Measurements from ENCODE around the gene SRGAP3.
"Not testable (repeated sequence)": the region's sequence is repeated elsewhere in the genome, so short reads cannot be mapped to it uniquely, and the experiment has no call there.

SRGAP3 gene

DNA sequence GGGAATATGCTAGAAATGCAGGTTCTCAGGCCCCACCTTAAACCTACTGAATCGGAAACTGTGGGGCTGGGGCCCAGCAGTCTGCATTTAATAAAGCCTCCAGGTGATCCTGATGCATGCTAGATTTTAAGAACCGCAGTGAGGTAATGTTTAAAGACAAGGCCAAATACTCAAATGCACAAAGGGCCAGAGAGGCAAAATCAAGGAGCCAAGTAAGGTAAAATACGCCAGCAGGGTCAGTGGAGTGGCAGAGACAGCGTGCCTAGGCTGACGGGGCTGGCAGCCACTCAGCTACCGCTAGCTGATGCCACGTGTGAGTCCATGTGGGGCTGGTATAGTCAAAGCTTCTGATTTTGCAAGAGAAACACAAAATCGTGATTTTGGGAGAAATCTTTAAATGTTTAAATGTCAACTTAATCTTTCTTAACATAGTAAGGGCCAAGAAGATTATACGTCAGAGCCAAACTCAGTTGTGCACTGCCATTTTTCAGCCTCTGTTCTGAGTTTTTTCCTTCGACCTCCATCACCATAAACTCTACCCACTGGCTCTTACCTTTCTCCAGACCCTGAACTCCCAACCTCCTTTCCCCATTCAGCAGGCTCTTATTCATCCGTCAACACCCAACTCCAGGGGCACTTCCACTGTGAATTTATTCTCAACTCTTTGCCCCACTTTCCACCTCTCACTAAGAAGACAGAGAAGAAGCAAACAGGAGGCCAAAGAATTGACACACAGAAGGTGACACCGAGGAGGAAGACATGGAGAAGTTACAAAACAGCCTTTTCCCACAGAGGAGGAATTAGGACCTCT is 149.5 kb downstream of the SRGAP3 start:
- in situ Hi-C loops (cut with HindIII; ENCODE audit: low sequenced_read_pairs): no loop called here

DNA sequence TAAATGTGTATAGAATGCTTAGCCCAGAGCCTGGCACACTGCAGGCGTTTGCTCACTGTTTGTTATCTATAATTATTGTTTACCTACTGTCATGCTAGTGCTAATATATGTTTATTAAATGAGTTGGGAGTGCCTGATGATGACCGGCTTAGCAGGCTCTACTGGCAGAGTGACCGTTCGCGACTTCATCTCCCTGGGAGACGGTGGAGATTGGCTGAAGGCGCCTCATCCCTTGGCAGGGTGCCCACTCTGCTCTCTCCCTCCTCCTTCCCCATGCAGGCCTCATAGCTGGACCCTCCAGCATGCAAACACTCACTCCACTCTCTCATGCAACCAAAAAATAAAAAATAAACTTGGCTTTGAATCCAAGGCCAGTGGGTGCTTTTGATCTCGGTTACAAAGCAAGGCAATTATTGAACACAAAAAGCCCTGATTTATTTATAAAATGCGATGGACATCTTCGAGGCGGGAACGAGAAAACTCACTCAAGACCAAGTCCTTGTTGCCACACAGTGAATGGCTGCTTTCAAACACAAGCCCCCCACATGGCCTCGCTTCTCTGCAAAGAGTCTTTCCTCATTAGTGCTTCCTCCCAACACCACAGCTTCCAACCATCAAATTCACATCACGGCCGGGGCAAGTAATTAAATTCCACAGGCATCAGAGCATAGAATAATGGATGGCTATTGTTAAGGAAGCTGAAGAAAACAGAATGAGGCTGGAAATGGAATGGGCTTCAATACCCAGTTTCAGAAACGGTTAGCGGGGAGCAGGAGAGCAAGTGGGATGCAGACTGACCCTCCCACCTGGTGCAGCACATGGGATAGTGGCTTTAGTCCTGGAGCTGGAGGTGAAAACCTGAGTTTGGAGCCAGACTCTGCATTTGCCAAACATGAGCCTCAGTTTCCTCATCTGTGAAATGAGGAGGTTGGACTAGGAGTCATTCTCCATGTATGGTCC is 150.4 kb downstream of the SRGAP3 start:
- in situ Hi-C loops (cut with HindIII; ENCODE audit: low sequenced_read_pairs): no loop called here

DNA sequence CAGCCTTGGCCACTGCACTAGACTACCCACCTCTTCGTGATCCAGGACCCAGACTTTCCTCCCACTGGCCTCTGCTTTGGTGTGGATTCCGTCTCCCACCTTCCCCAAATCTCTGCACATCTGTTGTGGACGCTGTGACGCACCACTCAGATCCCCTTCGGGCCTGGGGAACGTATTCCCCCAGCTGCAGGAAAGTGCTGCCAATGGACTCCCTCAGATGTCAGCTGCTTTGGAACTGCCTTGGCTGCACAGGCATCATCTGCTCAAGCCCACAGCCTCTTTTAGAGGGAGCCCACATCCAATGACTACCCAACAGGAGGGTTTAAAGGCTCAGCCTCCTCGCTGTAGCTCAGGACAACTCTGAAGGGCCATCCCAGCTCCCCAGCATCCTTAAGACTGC is 152.0 kb downstream of the SRGAP3 start:
- in situ Hi-C loops (cut with HindIII; ENCODE audit: low sequenced_read_pairs): no loop called here

DNA sequence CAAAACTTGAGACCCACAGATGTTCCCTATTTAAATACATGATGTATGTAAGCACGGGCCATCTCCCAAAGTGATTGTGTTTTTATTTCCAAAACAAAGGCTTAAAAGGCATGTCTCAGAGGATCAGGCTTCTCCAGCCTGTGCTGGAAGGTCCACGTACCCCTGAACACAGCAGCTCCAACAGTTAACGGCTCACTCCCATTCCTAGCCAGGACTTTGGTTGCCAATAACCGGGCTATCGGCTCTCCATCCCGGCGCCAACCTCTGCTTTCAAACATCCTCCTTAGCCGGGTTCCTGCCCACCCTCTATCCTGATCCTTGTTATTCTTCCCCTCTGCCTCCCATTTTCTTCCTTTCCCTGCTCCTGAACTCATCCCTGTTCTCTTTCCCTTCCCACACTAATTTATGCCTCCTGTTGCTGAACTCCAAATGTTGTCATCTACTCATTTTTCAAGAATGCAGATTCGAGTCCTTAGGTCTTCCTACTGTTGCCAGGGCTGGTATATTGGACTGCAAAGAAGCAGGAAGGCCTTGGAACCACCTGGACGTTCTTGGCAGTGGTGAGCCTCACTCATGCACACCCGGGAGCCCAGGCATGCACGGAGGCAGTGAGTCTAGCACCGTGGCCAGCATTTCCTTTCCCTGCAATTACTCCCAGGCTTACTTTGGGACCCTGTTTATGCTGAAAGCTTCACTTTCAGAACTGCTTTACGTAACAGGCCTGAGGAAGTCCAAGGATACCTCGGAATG is 157.8 kb downstream of the SRGAP3 start:
- in situ Hi-C loops (cut with HindIII; ENCODE audit: low sequenced_read_pairs): no loop called here

DNA sequence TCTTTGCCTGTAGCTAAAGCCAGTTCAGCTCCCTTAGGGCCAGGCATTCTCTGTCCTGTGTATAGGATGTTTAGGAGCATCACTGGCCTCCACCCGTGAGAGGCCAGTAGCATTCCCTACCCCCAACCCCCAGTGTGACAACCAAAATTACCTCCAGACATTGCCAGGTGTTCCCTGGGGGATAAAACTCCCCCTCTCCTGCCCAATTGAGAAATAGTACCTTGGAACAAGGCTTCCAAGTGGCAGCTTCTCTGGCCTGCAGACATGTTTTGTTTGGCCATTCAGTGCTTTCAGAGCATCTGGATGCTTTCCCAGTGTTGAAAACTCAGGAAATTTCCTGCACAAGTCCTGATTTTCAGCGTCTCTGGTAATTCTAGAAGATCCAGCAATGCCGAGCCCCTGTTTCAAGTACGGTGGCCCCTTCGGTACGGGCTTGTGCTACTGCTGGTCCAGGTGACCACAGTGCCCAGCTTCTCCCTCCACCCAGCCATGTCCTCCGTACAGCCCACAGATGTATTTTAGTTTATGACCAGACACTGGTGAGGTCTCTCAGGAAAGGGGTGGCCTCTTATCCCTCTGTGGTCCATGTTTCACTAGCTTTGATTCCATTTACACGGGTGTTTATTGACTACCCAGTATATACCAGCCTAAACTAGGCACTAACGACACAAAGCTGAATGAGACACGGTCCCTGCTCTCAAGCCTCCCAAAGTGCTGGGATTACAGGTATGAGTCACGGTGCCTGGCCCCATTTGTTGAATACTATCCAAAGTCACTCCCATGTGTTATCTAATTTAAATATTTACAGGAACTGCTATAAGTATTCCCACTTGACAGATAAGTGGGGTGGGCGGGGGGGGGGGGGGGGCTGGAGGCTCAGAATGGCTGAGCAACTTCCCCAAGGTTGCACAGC is 160.7 kb downstream of the SRGAP3 start:
- in situ Hi-C loops (cut with HindIII; ENCODE audit: low sequenced_read_pairs): no loop called here

DNA sequence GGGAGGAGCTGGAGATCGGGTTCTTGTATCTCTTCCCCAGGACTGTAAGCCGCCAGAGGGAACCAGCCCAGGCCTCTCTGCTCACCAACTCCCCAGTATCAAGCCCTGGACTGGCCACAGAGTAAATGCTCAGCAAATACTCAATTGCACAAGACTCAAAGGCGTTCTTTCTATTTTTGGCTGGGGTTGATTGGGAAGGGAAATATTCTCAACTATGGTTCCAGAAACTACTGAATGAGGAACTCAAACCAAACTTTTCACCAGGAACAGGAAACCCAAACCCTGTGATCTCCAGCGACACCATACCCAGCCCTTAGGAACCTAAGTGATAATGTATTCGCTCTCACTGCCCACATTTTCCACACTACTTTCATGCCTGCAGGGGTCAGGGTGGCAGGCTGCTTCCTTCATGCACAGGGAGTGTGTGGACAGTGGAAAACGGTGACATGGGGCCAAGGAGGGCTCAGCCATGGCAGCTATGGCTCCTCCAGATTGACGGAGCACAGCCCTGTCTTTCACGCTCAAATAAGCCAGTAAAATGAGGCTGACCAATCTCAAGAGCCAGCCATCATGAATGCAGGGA is 161.5 kb downstream of the SRGAP3 start:
- in situ Hi-C loops (cut with HindIII; ENCODE audit: low sequenced_read_pairs): no loop called here

DNA sequence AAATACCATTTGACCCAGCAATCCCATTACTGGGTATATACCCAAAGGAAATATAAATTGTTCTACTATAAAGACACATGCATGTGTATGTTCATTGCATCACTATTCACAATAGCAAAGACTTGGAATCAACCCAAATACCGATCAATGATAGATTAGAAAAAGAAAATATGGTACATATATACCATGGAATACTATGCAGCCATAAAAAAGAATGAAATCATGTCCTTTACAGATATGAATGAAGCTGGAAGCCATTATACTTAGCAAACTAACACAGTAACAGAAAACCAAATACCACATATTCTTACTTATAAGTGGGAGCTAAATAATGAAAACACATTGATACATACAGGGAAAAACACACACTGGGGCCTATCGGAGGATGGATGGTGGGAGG is 164.0 kb downstream of the SRGAP3 start:
- in situ Hi-C loops (cut with HindIII; ENCODE audit: low sequenced_read_pairs): not testable (repeated sequence)

DNA sequence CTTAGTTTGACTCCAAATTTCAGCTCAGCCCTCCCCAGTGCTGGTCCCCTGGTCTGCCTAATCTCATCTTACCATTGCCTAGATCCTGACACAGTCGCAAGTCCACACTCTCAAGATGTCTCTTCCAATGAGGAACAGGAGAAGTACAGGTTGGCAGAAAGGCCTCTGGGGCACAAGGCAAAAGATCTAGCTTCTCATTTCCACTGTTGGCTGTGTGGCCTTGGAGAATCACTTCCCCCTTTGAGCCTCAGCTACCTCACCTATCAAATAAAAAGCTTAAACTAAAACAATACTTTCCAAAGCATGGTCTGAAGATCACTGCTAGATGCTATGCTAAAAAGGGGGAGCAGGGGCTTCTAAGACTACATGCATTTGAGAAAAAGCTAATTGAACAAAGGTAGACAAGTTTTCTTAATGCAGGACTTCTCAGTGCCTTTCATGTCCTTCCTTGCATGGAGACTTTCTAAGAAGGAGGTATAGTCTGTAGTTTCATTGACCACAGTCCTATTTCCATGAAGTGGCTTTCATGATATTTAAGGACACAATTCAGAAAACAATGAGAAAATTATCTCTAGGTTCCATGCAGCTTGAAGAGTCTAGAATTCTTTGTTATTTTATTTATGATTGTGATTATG is 168.1 kb downstream of the SRGAP3 start:
- in situ Hi-C loops (cut with HindIII; ENCODE audit: low sequenced_read_pairs): no loop called here

DNA sequence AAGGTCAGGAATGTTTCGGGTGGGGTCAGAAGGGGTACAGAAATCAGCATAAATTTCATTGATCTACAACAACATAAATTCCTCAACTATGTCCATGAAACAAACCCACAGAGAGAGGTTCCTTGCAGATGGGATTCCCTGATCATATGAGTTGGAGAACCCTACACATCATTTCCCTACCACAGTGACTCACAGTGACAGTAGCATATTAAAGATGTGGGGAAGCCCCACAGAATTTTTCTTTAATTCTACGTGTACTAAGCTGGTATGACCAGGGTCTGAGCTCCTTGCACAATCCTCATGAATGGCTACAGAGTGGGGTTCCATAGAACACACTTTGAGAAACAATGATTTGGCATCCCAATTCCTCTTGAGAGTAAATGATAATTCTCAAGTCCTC is 169.3 kb downstream of the SRGAP3 start:
- in situ Hi-C loops (cut with HindIII; ENCODE audit: low sequenced_read_pairs): no loop called here

DNA sequence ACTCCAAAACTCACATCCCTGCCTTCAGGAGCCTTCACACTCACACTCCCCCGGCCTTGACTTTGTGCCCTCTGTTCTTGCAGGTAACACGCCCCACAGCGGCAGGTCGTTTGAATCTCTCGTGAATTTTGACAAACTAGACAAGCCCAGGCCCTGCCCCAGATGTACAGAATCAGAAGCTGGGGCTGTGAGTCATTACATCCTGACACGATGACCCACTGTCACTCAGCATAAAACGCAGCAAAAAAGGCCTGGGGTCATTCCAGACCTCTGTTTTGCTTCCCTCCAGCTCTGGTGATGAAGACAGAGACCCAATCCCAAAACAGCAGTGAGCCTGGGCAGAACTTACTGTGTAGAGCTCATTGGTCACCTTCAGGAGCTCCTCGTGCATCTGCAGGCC is 169.8 kb downstream of the SRGAP3 start:
- in situ Hi-C loops (cut with HindIII; ENCODE audit: low sequenced_read_pairs): no loop called here

DNA sequence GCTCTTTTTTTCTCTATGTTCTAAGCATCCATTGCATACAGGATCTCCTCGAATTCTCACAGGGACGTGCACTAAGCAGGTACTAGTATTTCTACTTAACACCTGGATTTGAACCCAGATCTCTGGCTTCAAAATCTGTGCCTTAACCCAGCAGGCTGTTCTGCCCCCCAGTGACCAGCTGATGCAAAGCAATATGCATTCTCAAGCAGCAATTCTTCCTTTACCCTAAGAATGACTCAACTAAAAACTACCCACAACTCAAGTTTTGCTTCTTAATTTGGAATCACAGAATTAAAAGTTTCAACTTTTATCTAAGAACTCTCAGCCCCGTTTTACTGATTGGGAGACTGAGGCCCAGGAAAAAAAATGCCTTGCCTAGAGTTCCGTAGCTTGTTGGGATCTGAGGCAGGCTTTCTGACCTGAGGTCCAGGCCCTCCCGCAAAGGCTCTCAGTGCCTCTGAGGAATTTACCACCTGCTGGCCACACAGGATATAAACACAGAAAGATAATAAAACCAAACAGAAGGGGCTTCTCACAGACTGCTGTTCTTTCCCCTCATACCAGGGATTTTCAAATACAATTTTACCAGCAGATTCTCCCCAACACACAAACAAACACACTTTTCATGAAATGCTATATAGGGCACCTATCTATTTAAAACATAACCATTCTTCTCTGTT is 170.7 kb downstream of the SRGAP3 start:
- in situ Hi-C loops (cut with HindIII; ENCODE audit: low sequenced_read_pairs): no loop called here

DNA sequence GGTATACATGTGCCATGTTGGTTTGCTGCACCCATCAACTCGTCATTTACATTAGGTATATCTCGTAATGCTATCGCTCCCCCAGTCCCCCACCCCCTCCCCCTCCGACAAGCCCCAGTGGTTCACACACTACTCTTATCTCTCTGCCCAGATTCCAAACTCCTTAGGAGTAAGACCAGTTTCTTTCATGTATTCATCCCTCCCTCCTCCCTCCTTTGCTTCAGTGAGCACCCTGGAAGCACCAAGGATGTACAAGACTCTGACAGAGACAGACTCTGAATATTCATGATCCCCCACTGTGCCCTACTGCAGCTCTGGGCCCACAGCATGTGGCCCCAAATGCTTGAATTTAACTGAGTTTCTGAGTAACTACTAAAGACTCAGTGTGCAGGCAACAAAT is 172.4 kb downstream of the SRGAP3 start:
- in situ Hi-C loops (cut with HindIII; ENCODE audit: low sequenced_read_pairs): no loop called here

DNA sequence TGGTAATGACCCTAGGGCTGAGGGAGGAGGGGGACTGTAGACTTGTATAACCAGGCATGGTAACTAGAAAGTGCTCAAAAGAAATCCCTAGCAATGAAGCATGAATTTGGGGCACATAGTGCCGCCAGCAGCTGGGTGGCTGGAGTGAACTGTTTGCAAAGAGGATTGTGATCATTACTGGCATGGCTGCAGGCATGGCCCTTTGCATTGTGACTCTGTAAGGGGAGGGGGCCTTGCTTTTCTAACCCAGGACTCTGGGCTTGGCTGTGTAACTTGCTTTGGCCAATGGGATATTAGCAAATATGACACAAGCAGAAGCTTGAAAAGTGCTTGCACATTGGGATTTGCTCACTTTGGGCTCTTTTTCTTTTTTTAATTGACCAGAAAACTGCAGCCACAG is 173.7 kb downstream of the SRGAP3 start:
- in situ Hi-C loops (cut with HindIII; ENCODE audit: low sequenced_read_pairs): no loop called here

DNA sequence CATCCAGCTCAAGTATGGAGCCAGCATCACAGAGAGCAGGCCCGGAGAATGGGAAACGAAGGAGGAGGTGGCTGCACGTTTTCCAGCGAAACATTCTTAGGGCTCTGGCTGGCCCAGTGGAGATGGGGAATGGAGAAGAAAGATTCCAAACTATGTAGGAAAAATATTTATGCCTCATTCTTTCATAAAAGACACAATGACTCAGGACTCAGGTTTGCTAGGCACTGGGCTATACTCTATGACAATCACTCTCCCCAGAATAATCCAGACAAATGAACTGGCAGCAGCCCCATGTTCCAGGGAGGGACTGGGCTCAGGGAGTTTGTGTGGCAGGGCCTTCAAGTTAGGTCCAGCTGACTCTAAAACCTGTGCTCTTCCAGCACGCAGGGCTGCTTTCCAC is 175.4 kb downstream of the SRGAP3 start:
- in situ Hi-C loops (cut with HindIII; ENCODE audit: low sequenced_read_pairs): no loop called here

DNA sequence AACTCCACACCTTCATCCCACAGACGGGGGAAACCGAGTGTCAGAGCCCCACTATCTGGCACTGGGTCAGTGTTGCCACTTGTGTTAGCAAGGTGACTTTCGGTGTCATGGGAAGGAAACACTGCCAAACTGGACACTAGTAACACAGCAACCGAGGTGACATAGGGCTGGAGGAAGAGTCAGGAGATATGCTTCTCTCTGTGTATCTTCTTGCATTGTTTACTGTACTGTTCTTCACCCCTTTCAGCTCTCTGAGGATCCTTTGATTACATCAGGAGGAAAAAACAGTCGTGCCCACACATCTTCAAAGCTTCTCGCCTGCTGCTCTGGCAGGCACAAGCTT is 176.8 kb downstream of the SRGAP3 start:
- in situ Hi-C loops (cut with HindIII; ENCODE audit: low sequenced_read_pairs): no loop called here

DNA sequence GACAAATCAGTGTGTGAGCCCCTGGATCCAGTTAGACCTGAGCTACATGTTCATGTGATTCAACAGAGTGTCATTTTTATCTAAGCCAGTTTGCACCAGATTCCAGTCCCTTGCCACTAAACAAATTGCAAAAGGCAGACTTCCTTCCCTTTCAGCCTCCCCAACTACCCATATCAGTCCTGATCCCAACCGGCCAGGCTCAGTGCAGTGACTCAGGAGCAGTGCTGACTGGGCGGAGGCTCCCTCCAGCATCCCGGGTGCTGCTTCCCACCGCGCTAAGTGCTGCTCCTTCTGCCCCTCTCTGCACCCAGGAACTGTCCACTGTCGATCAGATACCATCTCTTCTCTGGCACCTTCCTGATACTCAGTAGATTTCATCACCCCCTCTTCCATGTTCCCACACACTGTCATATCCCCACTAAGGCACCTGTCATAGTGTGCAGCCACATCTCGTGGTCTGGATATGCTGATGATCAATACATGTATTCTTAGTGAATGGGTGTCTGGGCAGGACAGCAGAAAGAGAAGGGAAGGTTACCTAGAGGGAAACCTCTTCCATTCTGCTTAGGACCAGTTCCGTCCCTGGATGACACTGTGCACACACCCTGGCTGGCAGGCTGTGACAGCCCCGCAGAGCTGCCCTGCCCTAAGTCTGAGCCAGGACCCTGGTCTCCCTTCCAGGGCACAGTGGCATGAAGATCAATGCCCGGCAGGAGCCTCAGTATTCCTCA is 177.3 kb downstream of the SRGAP3 start:
- in situ Hi-C loops (cut with HindIII; ENCODE audit: low sequenced_read_pairs): no loop called here

DNA sequence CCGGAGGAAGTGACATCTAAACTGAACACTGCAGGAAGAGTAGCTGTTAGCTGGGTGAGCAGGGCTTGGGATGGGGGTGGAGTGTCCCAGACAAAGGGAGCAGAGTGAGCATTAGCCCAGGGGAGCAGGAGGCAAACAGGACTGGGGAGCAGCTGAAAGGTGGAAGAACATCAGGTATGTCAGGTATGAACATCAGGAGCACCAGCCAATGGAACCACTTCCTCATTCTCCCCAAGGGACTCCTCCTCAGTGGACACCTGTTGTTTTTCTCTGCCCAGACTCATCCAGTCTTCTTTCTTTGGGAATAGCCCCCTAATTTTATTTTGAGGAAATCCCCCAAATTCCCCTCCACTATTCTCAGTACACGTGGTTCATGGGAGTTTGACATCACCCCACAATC is 178.5 kb downstream of the SRGAP3 start:
- in situ Hi-C loops (cut with HindIII; ENCODE audit: low sequenced_read_pairs): no loop called here

DNA sequence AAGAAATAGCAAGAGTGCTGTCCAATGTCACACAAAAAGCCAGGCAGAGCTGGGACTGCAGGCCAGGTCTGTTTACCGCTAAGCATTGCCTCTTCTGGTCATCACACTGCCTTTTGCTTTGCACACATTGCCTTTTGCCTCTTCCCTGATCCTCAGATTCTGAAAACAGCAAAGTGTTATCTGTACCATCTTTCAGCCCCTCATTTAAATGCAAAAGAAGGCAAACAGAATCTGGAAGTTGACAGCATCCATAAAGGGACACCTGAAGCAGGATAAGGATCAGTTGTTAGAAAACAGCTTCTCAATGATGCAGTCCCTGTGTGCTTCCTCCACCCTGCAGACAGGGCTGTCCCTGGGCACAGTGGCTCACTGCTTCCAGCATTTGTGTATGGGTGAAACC is 179.5 kb downstream of the SRGAP3 start:
- in situ Hi-C loops (cut with HindIII; ENCODE audit: low sequenced_read_pairs): no loop called here

Data from endothelial cell of hepatic sinusoid (primary cell).